Measurements from ENCODE around the gene TRAF3IP1. TPM values are rescaled to one million over a fixed set of nuclear protein-coding genes. Genes with fewer than 3 reads are reported as not detected.

TRAF3IP1 gene
- total RNA-seq, 1 donor from 2014 or later: 11.2 TPM

GRCh38 chr2:238344035-238344434 is 23.7 kb downstream of the TRAF3IP1 start:
- Histone ChIP-seq H4K20me1 (ENCODE audit: low read depth) (peaks cover 9% of the 10 kb centered on the region), H3F3A (ENCODE audit: low read depth) (no peaks in the 10 kb centered on the region), H3K79me2 (ENCODE audit: low read depth) (no peaks in the 10 kb centered on the region), H3K36me3 (peaks cover 3% of the 10 kb centered on the region), H2AFZ (replicated peaks) (no peak overlapping the region), H3K9me3 (ENCODE audit: low read depth) (no peaks in the 10 kb centered on the region), H3K4me2 (no peak overlapping the region), H3K27ac (no peak overlapping the region), H3K27me3 (no peaks in the 10 kb centered on the region), H3K4me1 (no peaks in the 10 kb centered on the region), H3K9ac (no peak overlapping the region), H3K4me3 (no peak overlapping the region)
- H3K27me3 Mint-ChIP-seq (ENCODE audit: insufficient read depth, low read depth): peaks cover 4% of the 10 kb centered on the region
- H3K9me3 Mint-ChIP-seq: no peaks in the 10 kb centered on the region
- peaks cover 15% of the 10 kb centered on the region for H3K4me1 Mint-ChIP-seq
- DNase-seq (ENCODE audit: low spot score): no peak
- no peak overlapping the region for H3K27ac Mint-ChIP-seq
- peaks cover 2% of the 10 kb centered on the region for H3K36me3 Mint-ChIP-seq
- TF ChIP-seq CTCF (IDR thresholded peaks at IDR 0.05): no peak
- TF ChIP-seq EZH2 (IDR thresholded peaks at IDR 0.05): no peak
- no peak for TF ChIP-seq EZH2phosphoT487 (IDR thresholded peaks at IDR 0.05)
- no peak overlapping the region for H3K4me3 Mint-ChIP-seq

DNA sequence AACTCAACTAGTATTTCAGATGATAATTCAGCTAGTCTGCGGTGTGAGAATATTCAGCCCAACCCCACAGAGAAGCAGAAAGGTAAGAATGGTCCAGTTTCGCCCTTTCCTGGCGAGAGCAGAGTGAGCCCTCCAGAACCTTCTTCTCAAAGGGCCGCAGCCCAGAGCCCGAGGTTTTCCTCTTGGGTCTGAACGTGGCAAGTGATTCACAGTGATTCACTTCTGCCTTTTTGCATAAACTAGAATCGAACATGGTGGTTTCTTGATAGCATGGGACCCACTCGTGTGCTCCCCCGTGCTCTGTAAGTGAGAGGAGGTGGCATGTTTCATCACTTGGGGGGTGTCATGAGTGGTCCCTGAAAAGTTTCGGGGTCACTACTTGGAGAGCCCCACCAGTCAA is 24.2 kb downstream of the TRAF3IP1 start:
- Histone ChIP-seq H3K4me1 (no peaks in the 10 kb centered on the region), H2AFZ (replicated peaks) (no peak overlapping the region), H4K20me1 (ENCODE audit: low read depth) (peaks cover 4% of the 10 kb centered on the region), H3F3A (ENCODE audit: low read depth) (no peaks in the 10 kb centered on the region), H3K27me3 (no peaks in the 10 kb centered on the region), H3K36me3 (peaks cover 3% of the 10 kb centered on the region), H3K79me2 (ENCODE audit: low read depth) (no peaks in the 10 kb centered on the region), H3K27ac (no peak overlapping the region), H3K9ac (no peak overlapping the region), H3K9me3 (ENCODE audit: low read depth) (no peaks in the 10 kb centered on the region), H3K4me2 (no peak overlapping the region), H3K4me3 (no peak overlapping the region)
- Mint-ChIP-seq H3K36me3 (peaks cover 7% of the 10 kb centered on the region), H3K9me3 (no peaks in the 10 kb centered on the region), H3K27ac (no peak overlapping the region), H3K4me3 (no peak overlapping the region), H3K4me1 (peaks cover 15% of the 10 kb centered on the region), H3K27me3 (ENCODE audit: insufficient read depth, low read depth) (peaks cover 4% of the 10 kb centered on the region)
- no peak for DNase-seq (ENCODE audit: low spot score)
- TF ChIP-seq EZH2phosphoT487 (IDR thresholded peaks at IDR 0.05) (no peak), CTCF (IDR thresholded peaks at IDR 0.05) (no peak), EZH2 (IDR thresholded peaks at IDR 0.05) (no peak)

DNA sequence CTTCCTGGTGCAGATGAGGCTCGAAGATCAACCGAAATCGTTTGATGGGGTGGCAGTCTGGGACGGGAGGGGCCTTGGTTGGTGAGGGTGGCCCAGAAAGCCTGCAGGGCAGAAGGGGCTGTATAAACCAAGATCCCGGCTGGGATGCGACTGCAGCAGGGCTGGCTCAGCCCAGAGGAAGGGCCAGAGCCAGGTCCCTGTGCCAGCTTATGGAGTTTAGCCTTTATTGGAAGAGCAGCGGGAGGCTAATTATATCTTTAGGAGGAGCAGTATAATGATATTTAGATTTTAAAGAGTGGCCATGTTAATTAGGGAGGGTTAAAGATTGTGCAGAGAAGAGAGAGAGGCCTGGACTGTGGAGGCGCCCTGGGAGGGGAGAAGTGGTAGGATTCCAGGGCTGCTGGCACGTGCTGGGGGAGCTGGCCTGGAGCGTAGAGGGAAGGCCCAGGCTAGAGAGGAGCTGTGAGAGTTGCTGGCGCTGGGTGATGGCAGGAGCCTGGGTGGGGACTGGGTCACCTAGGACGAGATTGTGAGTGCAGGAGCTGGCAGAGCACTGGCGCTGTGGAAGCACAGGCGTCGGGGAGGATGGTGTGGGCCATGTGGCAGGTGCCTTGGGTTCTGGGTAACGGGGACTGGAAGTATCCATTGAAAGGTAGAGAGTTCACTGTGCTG is 25.1 kb downstream of the TRAF3IP1 start:
- TF ChIP-seq EZH2phosphoT487 (IDR thresholded peaks at IDR 0.05): no peak
- H3K9me3 ChIP-seq (ENCODE audit: low read depth): no peaks in the 10 kb centered on the region
- H3K79me2 ChIP-seq (ENCODE audit: low read depth): no peaks in the 10 kb centered on the region
- no peak for DNase-seq (ENCODE audit: low spot score)
- H3K36me3 ChIP-seq: peaks cover 3% of the 10 kb centered on the region
- Mint-ChIP-seq H3K9me3 (no peaks in the 10 kb centered on the region), H3K4me1 (peaks cover 15% of the 10 kb centered on the region), H3K27ac (no peak overlapping the region), H3K27me3 (ENCODE audit: insufficient read depth, low read depth) (peaks cover 4% of the 10 kb centered on the region), H3K4me3 (no peak overlapping the region), H3K36me3 (peaks cover 7% of the 10 kb centered on the region)
- no peak overlapping the region for H3K4me3 ChIP-seq
- H3K27me3 ChIP-seq: no peaks in the 10 kb centered on the region
- no peak overlapping the region for H3K27ac ChIP-seq
- H3K4me1 ChIP-seq: no peaks in the 10 kb centered on the region
- no peak overlapping the region for H3K4me2 ChIP-seq
- H4K20me1 ChIP-seq (ENCODE audit: low read depth): peaks cover 4% of the 10 kb centered on the region
- H2AFZ ChIP-seq (replicated peaks): no peak overlapping the region
- H3F3A ChIP-seq (ENCODE audit: low read depth): no peaks in the 10 kb centered on the region
- no peak overlapping the region for H3K9ac ChIP-seq

GRCh38 chr2:238346544-238346943 is 26.2 kb downstream of the TRAF3IP1 start:
- peaks cover 7% of the 10 kb centered on the region for H3K36me3 Mint-ChIP-seq
- no peak overlapping the region for H3K27ac Mint-ChIP-seq
- Histone ChIP-seq H2AFZ (replicated peaks) (no peak overlapping the region), H3K4me3 (no peak overlapping the region), H3K27me3 (no peaks in the 10 kb centered on the region), H3K4me2 (no peak overlapping the region), H3K9ac (no peak overlapping the region), H3K27ac (no peak overlapping the region), H4K20me1 (ENCODE audit: low read depth) (peaks cover 4% of the 10 kb centered on the region), H3K36me3 (peaks cover 3% of the 10 kb centered on the region), H3F3A (ENCODE audit: low read depth) (no peaks in the 10 kb centered on the region), H3K79me2 (ENCODE audit: low read depth) (no peaks in the 10 kb centered on the region), H3K4me1 (no peaks in the 10 kb centered on the region), H3K9me3 (ENCODE audit: low read depth) (no peaks in the 10 kb centered on the region)
- no peak for DNase-seq (ENCODE audit: low spot score)
- peaks cover 15% of the 10 kb centered on the region for H3K4me1 Mint-ChIP-seq
- H3K4me3 Mint-ChIP-seq: no peak overlapping the region
- TF ChIP-seq CTCF (IDR thresholded peaks at IDR 0.05): no peak
- TF ChIP-seq EZH2phosphoT487 (IDR thresholded peaks at IDR 0.05): no peak
- TF ChIP-seq EZH2 (IDR thresholded peaks at IDR 0.05): no peak
- H3K27me3 Mint-ChIP-seq (ENCODE audit: insufficient read depth, low read depth): peaks cover 4% of the 10 kb centered on the region
- no peaks in the 10 kb centered on the region for H3K9me3 Mint-ChIP-seq
